Measurements from ENCODE around the gene FICD.
"Not testable (repeated sequence)": the region's sequence is repeated elsewhere in the genome, so short reads cannot be mapped to it uniquely, and the experiment has no call there.

The FICD gene

GRCh38 chr12:108553799-108554198 lies 38.7 kb downstream of the FICD start:
- no peaks in the 10 kb centered on the region for H3K27me3 ChIP-seq (ENCODE audit: insufficient read depth, poor library complexity, severe bottlenecking)
- H3K4me3 ChIP-seq (replicated peaks; ENCODE audit: insufficient read depth, low read length) = no peak overlapping the region
- no peak for TF ChIP-seq GABPA (IDR thresholded peaks at IDR 0.05; ENCODE audit: low read depth)
- no peak for TF ChIP-seq REST (IDR thresholded peaks at IDR 0.05; ENCODE audit: insufficient replicate concordance, low read depth)
- TF ChIP-seq SPI1 (IDR thresholded peaks at IDR 0.05; ENCODE audit: borderline replicate concordance, low read depth) = no peak
- no peak for TF ChIP-seq CTCF (IDR thresholded peaks at IDR 0.05; ENCODE audit: insufficient read depth, low read length)
- no peak for TF ChIP-seq POLR2AphosphoS5 (IDR thresholded peaks at IDR 0.05; ENCODE audit: low read depth)
- H3K27ac ChIP-seq (replicated peaks) = no peak overlapping the region
- DNase-seq (ENCODE audit: low read depth in 1 of 2, low spot score in 1 of 2) = no peak

GRCh38 chr12:108555383-108555782 lies 40.3 kb downstream of the FICD start:
- not testable (repeated sequence) for H3K27me3 ChIP-seq (ENCODE audit: insufficient read depth, poor library complexity, severe bottlenecking); H3K4me3 ChIP-seq (replicated peaks; ENCODE audit: insufficient read depth, low read length); DNase-seq (ENCODE audit: low read depth in 1 of 2, low spot score in 1 of 2); H3K27ac ChIP-seq (replicated peaks)

- DNase-seq (ENCODE audit: low read depth in 1 of 2, low spot score in 1 of 2) = no peak
- H3K4me3 ChIP-seq (replicated peaks; ENCODE audit: insufficient read depth, low read length) = peak overlapping the region; percentile 98
- no peak for TF ChIP-seq REST (IDR thresholded peaks at IDR 0.05; ENCODE audit: insufficient replicate concordance, low read depth)
- no peak for TF ChIP-seq POLR2AphosphoS5 (IDR thresholded peaks at IDR 0.05; ENCODE audit: low read depth)
- no peak for TF ChIP-seq SPI1 (IDR thresholded peaks at IDR 0.05; ENCODE audit: borderline replicate concordance, low read depth)
- TF ChIP-seq CTCF (IDR thresholded peaks at IDR 0.05; ENCODE audit: insufficient read depth, low read length) = no peak
- TF ChIP-seq GABPA (IDR thresholded peaks at IDR 0.05; ENCODE audit: low read depth) = no peak
- H3K27ac ChIP-seq (replicated peaks) = no peak overlapping the region
- H3K27me3 ChIP-seq (ENCODE audit: insufficient read depth, poor library complexity, severe bottlenecking) = no peaks in the 10 kb centered on the region
Measured at GRCh38 chr12:108559007-108559655, 44.1 kb downstream of the FICD start.

GRCh38 chr12:108559748-108560147 lies 44.7 kb downstream of the FICD start:
- TF ChIP-seq POLR2AphosphoS5 (IDR thresholded peaks at IDR 0.05; ENCODE audit: low read depth) = no peak
- no peak for TF ChIP-seq CTCF (IDR thresholded peaks at IDR 0.05; ENCODE audit: insufficient read depth, low read length)
- no peak for TF ChIP-seq REST (IDR thresholded peaks at IDR 0.05; ENCODE audit: insufficient replicate concordance, low read depth)
- TF ChIP-seq GABPA (IDR thresholded peaks at IDR 0.05; ENCODE audit: low read depth) = no peak
- TF ChIP-seq SPI1 (IDR thresholded peaks at IDR 0.05; ENCODE audit: borderline replicate concordance, low read depth) = no peak
- DNase-seq (ENCODE audit: low read depth in 1 of 2, low spot score in 1 of 2) = no peak
- Histone ChIP-seq H3K4me3 (replicated peaks; ENCODE audit: insufficient read depth, low read length) (peak overlapping the region; percentile 98), H3K27me3 (ENCODE audit: insufficient read depth, poor library complexity, severe bottlenecking) (no peaks in the 10 kb centered on the region), H3K27ac (replicated peaks) (peak overlapping the region; percentile 98)
